GM21576 (cell line): Measurements from ENCODE around the gene ZNF638.
"Not testable (repeated sequence)": the region's sequence is repeated elsewhere in the genome, so short reads cannot be mapped to it uniquely, and the experiment has no call there.

Source experiments
- ATAC-seq: cut with Tn5 transposase; IDR thresholded peaks from one replicate; pipeline ENCODE4 v1.9.1; 2021; ENCODE audit warnings: mild to moderate bottlenecking, moderate library complexity; ENCODE audit not compliant: unreplicated experiment

ZNF638 gene

DNA sequence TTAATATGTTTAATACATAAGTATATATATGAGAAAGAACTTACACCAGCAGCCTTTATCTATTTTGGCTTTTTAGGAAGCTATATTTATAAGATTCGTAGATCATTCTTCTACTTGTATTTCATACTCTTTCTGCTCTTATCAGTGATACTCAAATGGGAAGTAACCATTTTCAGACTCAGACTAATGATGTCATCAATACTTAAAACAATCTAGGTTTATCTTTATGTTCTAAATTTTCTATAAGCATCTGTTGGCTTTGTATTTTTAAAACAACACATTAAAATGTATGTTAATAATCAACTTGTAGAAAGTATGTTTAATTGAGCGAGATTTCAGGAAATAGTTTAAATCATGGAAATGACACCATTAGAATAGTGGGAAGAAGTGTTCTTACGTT, 70.8 kb downstream of the ZNF638 start:
- ATAC-seq = no peak

DNA sequence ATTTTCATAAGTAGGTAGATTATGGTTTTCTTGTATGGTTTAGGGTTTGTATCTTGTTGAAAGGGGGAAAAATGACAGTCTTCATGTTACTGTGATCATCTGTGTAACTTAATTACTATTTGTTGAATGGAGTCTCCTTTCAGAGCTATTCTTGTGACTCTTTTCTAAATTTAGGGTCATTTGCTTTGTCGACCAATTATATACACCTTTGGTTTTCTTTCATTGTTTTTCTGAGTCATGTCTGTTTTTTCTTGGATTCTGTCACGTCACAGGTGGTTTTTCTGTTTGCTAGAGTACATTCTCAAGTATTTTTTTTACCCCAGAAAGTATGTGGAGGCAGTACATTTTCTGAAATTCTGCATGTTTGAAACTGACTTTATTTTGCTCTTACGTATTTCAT, 78.0 kb downstream of the ZNF638 start:
- no peak for ATAC-seq

DNA sequence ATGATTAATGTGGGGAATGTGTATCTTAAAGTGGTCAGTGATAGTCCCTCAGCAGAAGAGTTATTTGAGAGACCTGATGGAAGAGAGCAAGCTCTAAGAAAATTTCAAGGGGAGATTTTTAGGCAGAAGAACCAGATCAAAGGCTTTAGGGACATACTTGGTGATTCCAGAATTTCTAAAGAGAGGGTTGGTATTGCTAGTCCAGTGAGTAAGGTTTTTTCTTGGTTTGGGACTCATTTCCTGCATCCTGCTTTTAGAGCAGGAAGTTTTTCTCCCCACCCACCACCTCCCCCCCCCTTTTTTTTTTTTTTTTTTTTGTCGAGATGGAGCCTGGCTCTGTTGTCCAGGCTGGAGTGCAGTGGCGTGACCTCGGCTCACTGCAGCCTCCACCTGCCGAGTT, 79.1 kb downstream of the ZNF638 start:
- ATAC-seq = no peak

DNA sequence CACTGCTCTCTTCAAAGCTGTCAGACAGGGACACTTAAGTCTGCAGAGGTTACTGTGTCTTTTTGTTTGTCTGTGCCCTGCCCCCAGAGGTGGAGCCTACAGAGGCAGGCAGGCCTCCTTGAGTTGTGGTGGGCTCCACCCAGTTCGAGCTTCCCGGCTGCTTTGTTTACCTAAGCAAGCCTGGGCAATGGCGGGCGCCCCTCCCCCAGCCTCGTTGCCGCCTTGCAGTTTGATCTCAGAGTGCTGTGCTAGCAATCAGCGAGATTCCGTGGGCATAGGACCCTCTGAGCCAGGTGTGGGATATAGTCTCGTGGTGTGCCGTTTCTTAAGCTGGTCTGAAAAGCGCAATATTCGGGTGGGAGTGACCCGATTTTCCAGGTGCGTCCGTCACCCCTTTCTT, 85.3 kb downstream of the ZNF638 start:
- not testable (repeated sequence) for ATAC-seq

DNA sequence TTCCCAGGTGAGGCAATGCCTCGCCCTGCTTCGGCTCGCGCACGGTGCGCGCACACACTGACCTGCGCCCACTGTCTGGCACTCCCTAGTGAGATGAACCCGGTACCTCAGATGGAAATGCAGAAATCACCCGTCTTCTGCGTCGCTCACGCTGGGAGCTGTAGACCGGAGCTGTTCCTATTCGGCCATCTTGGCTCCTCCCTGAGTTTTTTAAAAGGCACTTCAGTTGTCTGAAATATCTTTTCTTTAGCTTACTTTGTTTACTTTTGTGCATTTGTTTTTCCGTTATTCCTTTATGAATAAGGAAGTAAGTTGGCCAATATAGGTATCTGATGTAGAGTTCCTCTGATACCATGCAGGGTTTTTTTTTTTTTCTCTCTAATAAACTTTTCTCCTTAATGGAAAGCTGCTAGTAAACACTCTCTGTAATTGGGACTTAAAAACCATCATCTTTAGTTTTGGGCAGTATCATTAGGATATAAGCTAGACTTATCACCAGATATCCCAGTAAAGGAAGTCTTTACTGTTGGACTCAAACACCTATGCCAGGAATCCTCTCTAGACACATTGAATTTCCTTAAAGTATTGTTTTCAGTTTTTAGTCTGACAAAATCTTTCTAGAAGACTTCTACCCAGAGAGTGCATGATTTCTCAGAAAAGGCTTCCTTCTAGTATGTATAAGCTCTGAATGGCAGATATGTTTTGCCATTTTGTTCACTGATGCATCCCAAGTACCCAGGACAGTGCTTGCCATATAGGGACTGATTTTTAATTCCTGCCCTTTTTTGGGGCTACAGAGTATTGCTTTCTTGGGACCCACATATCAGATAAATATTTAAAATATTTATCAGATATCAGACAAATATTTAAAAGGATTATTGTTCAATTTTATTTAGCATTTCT, 86.0 kb downstream of the ZNF638 start:
- ATAC-seq = no peak

DNA sequence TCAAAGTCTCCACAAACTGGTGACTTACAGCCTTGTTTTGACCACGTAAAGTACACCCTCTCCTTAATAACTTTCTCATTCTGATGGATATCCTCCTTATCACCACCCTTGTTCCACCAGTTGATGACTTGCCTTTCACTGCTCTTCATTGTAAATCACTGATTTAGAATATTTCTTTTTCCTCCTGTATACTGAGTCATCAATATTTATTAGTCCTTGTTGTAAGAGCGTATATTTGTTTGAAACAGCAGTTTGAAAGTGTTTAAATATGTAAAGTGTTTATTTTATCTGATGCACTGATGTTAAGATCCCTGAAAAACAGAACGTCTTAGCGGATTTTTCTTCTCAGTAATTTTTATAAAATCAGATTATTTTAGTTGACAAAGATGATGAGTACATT, 87.6 kb downstream of the ZNF638 start:
- ATAC-seq = no peak

DNA sequence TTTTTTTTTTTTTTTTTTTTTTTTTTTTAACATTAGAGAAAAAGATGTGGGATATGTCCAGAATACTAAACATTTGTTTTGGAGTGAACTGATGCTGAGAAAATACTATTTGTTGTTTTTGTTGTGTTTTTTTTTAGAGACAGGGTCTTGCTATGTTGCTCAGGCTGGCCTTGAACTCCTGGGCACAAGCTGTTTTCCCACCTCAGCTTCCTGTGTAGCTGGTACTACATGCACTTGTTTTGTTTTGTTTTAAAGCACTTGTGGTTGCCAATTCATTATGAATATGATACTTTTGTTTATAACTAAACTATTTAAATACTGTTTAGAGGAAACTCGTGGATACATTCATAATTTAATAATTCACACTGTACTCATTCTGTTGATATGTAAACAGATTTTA, 88.4 kb downstream of the ZNF638 start:
- no peak for ATAC-seq

DNA sequence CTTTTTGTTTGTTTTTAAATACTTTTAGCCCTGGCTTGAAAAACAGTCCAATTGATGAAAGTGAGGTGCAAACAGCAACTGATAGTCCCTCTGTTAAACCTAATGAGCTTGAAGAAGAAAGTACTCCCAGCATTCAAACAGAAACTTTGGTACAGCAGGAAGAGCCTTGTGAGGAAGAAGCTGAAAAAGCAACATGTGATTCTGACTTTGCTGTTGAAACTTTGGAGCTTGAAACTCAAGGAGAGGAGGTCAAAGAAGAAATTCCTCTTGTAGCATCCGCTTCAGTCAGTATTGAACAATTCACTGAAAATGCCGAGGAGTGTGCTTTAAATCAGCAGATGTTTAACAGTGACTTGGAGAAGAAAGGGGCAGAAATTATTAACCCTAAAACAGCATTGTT, 91.2 kb downstream of the ZNF638 start:
- no peak for ATAC-seq

DNA sequence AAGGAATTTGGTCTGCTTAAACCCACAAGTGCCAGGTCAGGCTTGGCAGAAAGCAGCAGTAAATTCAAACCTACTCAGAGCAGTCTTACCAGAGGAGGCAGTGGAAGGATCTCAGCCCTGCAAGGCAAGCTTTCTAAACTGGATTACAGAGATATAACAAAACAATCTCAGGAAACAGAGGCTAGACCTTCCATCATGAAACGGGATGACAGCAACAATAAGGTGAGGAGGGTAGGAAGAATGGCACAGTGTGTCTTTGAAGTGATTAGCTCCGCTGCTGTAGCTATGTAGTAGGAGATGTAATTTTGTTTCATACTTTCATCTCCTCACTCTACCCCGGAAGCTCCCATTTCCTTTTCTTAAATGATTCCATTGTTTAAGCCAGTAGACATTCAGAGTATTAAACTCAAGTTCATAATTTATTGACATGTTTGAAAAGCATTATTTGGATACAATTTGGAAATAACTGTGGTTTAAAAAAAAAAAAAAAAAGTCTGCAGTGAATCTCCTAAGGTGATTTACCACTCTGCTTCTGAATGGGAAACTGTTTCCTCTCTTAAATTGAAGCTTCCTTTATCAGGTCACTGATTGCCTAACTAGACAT, 92.3 kb downstream of the ZNF638 start:
- no peak for ATAC-seq

DNA sequence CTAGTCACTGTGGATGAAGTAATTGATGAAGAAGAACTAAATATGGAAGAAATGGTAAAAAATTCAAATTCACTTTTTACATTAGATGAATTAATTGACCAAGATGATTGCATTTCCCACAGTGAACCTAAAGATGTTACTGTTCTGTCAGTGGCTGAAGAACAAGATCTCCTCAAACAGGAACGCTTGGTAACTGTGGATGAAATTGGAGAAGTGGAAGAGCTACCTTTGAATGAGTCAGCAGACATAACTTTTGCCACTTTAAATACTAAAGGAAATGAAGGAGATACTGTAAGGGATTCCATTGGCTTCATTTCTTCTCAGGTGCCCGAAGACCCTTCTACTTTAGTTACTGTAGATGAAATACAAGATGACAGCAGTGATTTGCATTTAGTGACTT, 95.1 kb downstream of the ZNF638 start:
- no peak for ATAC-seq

DNA sequence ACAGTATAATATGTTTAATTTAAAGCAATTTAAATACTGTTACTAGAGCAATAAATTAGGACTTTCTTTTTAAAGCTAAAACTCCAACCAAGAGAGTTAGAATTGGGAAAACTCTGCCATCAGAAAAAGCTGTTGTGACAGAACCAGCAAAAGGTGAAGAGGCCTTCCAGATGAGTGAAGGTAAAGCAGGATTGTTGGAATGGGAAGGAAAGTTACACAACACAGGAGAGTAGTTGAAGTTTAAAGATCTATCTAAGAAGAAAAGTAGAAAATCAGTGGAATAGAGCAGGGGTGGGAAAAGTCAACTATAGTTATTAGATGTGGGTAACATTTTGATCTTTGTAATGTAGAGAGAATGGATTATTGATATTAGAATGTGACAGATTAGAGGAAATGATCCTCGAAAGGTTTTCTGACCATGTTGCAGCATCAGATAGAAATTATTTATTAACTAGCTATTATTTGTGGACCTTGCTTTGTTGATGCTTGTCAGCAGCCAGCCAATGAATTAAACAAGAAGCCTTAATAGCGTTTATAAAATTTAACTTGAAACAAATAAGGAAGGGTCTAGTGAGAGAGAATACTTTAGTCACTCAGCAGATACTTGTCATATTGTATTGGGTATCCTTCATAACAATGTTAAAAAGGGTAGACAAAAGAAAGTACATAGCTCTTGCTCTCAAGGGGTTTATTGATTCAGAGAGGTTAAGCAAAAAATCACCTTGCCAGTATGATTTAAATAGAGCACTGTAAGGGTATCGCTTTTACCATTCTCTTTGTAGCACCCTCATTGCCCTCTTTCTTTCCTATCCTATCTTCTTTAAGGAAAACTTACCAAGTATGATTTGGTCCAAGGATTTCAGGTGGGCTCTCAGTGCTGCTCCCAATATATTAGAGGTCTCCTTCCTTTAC, 97.1 kb downstream of the ZNF638 start:
- no peak for ATAC-seq

DNA sequence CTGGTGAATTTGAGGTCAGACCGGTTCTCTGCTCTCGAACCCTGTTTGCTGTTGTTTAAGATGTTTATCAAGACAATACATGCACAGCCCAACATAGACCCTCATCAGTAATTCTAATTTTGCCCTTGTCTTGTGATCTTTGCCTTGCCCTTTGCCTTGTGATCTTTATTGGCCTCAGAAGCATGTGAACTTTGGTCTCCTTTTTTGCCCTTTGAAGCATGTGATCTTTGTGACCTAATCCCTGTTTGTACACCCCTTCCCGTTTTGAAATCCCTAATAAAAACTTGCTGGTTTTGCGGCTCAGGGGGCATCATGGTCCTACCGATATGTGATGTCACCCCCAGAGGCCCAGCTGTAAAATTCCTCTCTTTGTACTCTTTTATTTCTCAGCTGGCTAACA, 113.6 kb downstream of the ZNF638 start:
- ATAC-seq = not testable (repeated sequence)

DNA sequence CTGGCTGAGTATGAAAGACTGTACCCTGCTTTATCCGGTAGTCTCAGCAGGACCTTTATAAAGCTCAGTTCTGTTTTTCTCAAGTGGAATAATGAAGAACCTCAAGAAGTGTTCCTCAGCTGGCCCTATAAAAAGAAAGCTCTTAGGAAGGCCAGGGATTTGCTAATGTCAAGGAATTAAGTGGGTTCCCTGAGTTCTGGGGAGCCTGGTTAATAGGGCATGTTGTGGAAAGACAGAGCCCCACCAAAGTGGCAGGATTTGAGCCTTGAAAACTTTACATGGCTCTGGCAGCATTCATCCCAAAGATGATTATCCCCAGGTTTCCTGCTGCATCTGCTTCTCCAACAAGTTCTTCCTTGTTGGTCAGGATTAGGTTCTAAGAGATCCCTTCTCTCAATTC, 114.9 kb downstream of the ZNF638 start:
- ATAC-seq = no peak

DNA sequence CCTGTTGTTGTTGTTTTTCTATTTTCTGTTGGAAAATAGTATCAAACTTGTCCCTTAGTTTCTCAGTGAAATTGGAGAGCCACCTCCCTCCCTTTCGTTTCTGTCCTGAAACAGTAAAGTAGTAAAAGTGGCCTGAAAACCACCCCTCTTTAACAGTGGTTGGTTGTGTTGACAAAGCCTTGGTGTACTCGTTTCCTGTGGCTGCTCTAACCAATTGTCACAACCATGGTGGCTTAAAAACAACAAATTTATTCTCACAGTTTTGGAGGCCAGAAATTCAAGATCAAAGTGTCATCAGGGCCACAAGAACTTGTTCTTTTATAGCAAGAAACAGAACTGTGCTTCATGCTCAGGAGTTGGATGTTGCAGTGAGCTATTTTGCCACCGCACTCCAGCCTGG, 117.8 kb downstream of the ZNF638 start:
- no peak for ATAC-seq

DNA sequence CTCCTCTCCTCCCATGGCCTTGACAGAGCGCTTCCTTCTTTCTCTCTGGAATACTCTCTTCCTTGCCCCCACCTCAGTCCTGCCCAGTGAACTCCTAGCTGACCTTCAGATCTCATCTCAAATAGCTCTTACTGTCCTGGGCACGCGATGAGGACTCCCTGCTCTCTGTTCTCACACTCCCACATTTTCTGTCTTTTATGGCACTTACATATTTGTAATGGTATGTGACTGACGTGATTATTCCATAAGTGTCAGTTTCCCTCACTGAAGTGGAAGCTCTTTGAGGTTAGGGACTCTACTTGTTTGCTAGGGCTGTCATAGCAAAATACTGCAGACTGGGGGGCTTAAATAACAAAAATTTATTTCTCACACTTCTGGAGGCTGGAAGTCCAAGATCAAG, 120.1 kb downstream of the ZNF638 start:
- ATAC-seq = no peak

DNA sequence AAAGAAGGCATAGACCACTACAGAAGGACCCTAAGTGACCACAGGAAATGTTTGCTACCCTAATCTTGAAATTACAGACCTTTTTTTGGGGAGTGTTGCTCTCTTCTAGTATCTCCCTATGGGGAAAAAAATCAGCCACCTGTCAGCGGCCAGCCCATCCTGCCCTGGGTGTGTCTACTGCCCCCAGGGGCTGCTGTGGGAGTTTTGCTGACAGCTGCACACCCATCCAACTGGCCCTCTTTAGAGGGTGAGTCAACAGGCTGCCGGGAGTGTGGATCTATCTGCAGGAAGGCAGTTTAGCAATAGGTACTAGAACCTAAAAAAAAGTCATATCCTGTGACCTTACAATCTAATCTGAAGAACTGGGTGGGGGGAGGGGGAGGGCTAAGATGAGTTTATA, 121.0 kb downstream of the ZNF638 start:
- no peak for ATAC-seq

DNA sequence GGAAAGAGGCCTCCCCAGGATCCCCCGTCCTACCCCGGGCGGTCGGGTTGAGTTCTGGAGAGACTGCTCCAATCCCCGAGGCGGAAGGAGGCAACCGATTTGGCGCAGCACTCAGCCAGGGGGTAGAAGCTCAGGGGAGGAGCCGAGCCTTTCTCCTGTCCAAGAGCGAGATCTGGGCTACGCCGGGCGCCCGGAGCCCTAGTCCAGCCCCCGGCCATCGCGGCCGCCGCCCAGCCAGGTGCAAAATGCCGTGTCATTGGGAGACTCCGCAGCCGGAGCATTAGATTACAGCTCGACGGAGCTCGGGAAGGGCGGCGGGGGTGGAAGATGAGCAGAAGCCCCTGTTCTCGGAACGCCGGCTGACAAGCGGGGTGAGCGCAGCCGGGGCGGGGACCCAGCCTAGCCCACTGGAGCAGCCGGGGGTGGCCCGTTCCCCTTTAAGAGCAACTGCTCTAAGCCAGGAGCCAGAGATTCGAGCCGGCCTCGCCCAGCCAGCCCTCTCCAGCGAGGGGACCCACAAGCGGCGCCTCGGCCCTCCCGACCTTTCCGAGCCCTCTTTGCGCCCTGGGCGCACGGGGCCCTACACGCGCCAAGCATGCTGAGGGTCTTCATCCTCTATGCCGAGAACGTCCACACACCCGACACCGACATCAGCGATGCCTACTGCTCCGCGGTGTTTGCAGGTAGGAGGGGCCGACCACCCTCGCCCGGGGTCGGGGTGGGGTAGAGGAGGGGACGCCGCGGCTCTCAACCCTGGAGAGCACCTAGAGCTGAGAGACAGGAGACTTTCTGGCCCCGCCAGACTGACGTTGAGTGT, 122.0 kb downstream of the ZNF638 start, which contains the start of gene DYSF:
Gene DYSF, plus strand, starts transcription at position 158 of the 817 bp plus-strand sequence.
- ATAC-seq = no peak

DNA sequence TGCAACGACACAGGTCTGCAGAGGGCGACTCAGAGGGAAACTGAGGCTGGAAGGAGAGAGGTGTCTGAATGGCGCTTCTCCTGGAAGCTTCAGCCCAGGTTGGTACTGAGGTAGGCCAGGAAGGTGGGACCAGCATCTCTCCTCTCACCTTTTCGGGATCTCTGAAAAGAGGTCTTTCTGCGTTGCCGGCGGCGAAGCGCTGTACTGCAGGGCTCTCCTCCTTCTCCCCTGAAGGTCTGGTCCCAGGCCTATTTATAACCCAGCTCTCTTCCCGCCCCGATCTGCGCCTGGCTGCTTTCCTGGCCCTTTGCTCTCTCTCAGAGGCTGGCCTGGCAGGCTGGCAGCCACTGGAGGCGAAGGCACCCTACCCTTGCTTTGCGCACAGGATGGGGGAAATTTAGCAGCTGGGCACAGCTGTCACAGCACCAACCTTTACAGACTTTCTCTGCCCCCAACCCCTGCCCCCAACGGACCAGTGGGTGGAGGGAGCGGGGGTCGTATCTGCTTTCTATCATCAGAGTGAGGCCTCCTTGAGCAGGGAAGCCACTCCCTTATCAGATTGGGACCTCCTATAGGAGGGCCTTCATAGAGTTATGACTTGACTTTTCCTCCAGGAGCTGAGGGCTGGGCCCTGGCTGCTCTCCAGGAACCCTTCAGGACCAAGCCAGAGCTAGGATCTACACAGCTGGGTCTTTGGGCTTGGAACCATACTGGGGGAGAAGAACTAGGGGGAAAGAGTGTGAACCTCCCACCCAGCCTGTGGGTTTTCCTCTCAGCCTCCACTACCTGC, 122.8 kb downstream of the ZNF638 start:
- ATAC-seq = no peak

DNA sequence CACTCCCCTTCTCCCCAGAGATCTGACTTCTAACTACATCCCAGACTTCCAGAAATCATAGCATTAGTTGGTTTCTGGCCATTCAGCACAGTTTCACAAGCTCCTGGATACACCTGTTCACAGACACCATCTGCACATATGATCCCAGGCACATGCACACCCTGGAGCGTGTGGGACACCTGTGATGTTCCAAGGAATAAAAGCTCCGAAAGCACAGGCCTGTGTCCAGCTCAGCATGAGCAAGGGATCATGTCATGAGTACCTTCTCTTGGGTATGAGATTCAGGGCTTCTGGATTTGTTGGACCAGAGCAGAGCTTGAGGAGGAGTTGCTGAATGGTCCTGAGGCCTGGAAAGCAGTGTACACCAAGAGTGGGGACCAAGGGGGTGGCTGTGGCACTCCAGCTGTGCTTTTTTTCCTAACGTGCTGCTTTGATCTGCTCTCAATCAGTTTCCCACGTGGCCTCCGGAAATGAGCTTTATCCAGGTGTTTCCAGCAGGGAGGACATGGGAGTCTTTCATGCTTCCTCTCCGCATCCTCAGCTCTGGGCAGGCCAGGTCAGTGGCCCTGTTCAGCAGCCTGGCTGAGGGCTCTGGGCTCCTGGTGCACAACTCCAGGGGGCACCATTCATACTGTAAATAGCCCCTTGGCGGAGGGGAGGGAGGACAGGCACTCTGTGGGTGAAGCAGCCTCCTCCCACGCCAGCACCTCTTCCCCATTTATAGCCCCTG, 123.6 kb downstream of the ZNF638 start:
- ATAC-seq = no peak
